Hepatocyte (in vitro differentiated cells): ENCODE measurements around the gene KCNK17.

ENCODE experiments used
- CTCF ChIP-seq: fragments of 200-600 bp; sonication (generic); IDR thresholded peaks from 2 replicates; pipeline ENCODE4 v1.5.1; 2016; ENCODE audit warnings: antibody characterized with exemption, mild to moderate bottlenecking; ENCODE audit not compliant: poor library complexity
- EZH2 ChIP-seq: fragments of 200-600 bp; sonication (generic); IDR thresholded peaks from 2 replicates; pipeline ENCODE4 v1.6.1; 2016; ENCODE audit warnings: antibody characterized with exemption, mild to moderate bottlenecking, borderline replicate concordance
- EZH2phosphoT487 ChIP-seq: fragments of 200-600 bp; sonication (generic); IDR thresholded peaks from one replicate; pipeline ENCODE4 v1.6.1; 2018; ENCODE audit warnings: antibody characterized with exemption, mild to moderate bottlenecking, low read depth, moderate library complexity; ENCODE audit not compliant: unreplicated experiment, severe bottlenecking

- TF ChIP-seq CTCF (no peak), EZH2 (no peak), EZH2phosphoT487 (no peak)
These were observed 39.7 kb downstream of the KCNK17 start for GRCh38 chr6:39274471-39274870.
